Fibroblast of mammary gland (primary cell): ENCODE measurements around the gene FCER2.

Experiments
- DNase-seq: peaks from one replicate; pipeline ENCODE4 v3.0.0-alpha.2; 2010; ENCODE audit warnings: low read depth
- H3K4me3 ChIP-seq: 2 replicates; pipeline ENCODE4 v1.5.1; 2011; ENCODE audit warnings: low read depth, mild to moderate bottlenecking, low read length, moderate library complexity; ENCODE audit not compliant: control insufficient read depth
- TF ChIP-seq, protein P1 (sequence below): conservative IDR thresholded peaks from 2 replicates; pipeline ENCODE4 v1.5.1; 2011; ENCODE audit warnings: low read depth, low read length, inconsistent platforms; ENCODE audit not compliant: control insufficient read depth, insufficient read depth

FCER2 gene

DNA sequence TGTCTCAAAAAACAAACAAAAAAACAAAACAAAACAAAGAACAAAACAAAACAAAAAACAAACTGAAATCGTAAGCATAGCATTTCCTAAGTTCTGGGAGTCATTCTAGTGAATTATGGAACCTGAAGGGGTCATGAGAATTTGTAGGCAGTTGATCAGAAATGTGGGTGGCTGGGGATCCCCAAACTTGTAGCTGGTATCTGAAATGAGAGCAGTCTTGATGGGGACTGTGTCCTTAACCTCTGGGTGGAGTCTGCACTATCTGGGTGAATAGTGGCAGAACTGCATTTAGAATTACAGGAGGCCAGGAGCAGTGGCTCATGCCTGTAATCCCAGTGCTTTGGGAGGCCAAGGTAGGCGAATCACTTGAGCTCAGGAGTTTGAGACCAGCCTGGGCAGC, 23.9 kb upstream of the FCER2 start:
- DNase-seq: no peak
- TF ChIP-seq, protein P1, sequence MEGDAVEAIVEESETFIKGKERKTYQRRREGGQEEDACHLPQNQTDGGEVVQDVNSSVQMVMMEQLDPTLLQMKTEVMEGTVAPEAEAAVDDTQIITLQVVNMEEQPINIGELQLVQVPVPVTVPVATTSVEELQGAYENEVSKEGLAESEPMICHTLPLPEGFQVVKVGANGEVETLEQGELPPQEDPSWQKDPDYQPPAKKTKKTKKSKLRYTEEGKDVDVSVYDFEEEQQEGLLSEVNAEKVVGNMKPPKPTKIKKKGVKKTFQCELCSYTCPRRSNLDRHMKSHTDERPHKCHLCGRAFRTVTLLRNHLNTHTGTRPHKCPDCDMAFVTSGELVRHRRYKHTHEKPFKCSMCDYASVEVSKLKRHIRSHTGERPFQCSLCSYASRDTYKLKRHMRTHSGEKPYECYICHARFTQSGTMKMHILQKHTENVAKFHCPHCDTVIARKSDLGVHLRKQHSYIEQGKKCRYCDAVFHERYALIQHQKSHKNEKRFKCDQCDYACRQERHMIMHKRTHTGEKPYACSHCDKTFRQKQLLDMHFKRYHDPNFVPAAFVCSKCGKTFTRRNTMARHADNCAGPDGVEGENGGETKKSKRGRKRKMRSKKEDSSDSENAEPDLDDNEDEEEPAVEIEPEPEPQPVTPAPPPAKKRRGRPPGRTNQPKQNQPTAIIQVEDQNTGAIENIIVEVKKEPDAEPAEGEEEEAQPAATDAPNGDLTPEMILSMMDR: no peak

DNA sequence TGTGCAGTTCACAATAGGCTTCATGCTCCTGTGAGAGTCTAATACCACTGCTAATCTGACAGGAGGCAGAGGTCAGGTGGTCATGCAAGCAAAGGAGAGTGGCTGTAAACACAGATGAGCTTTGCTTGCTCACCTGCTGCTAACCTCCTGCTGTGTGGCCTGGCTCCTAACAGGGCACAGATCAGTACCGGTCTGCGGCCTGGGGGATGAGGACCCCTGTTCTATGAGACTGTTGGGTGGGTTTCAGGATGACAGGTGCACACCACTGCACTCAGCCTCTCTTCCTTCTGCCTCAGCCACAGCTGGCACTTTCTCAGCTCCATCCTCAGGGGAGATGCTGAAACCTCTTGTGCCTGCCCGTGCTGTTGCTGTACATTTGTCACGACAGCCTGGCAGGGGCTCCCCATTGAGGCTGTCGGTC, 20.3 kb upstream of the FCER2 start:
- TF ChIP-seq, protein P1: no peak
- no peak for DNase-seq
- H3K4me3 ChIP-seq: no peak overlapping the region

More for the DNA sequence above, 23.9 kb upstream of the FCER2 start:
- no peak overlapping the region for H3K4me3 ChIP-seq

DNA sequence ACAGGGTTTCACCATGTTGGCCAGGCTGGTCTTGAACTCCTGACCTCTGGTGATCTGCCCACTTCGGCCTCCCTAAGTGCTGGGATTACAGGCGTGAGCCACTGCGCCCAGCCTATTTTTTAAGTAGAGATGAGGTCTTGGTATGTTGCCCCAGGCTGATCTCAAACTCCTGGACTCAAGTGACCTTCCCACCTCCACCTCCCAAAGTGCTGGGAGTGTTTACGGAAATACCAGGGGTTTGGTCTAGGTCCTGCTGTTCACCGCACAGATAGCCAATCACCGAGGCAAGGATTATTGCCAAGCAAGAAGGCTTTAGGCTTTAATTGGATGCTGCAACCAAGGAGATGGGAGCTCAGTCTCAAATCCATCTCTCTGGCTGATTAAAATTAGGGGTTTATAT, 18.4 kb upstream of the FCER2 start:
- TF ChIP-seq, protein P1: no peak
- H3K4me3 ChIP-seq: no peak overlapping the region
- no peak for DNase-seq

DNA sequence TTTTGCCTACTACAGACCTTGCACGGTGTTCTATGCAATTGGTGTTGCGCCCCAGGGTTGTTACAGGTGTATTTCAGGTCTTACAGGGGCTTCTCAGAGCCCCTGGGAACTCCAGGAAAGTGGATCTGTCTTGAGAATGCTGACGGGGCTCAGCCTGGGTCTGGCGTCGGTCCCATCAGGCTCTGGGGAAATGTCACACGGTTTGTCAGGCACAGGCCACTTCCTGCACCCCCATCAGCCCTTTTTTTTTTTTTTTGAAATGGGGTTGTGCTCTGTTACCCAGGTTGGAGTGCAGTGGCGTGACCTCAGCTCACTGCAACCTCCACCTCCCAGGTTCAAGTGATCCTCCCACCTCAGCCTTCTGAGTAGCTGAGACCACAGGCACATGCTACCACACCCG, 16.7 kb upstream of the FCER2 start:
- H3K4me3 ChIP-seq: no peak overlapping the region
- TF ChIP-seq, protein P1: no peak
- no peak for DNase-seq

DNA sequence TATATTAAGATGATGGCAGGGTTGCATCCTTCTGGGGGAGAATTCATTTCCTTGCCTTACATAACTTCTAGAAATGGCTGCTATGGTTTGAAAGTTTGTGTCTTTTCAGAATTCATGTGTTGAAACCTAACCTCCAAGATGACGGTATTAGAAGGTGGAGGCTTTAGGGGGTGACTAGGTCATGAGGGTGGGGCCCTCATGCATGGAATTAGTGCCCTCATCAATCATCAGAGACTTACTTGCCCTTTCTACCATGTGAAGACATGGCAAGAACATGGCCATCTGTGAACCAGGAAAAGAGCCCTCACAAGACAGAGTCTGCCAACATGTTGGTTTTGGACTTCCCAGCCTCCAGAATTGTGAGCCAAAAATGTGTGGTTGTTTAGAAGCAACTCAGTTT, 14.8 kb upstream of the FCER2 start:
- no peak overlapping the region for H3K4me3 ChIP-seq
- DNase-seq: no peak
- TF ChIP-seq, protein P1: no peak

DNA sequence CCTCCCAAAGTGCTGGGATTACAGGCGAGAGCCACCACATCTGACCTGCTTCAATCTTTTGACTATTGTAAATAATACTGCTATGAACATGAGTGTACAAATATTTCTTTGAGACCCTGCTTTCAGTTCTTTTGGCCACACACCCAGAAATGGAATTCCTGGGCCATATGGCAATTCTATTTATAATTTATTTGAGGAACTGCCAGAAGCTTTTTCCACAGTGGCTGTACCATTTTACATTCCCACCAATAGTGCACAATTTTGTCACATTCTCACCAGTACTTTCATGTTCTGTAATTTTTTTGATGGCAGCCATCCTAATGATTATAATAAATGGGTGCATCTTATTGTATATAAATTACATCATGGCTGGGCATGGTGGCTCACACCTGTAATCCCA, 13.7 kb upstream of the FCER2 start:
- TF ChIP-seq, protein P1: no peak

DNA sequence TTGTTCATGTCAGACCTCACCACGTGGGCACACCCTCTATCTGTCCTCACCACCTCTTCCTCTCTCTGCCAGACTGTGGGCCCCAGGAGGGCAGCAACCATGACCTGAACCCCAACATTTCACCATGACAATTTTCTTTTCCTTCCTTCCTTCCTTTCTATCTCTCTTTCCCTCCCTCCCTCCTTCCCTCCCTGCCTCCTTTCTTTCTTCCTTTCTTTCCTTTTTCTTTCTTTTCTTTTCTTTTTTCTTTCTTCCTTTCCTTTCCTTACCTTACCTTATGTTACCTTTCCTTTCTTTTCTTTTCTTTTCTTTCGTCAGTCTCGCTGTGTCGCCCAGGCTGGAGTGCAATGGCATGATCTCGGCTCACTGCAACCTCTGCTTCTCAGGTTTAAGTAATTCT, 8.7 kb upstream of the FCER2 start:
- TF ChIP-seq, protein P1: no peak
- no peak overlapping the region for H3K4me3 ChIP-seq
- no peak for DNase-seq

More for the DNA sequence above, 13.7 kb upstream of the FCER2 start:
- DNase-seq: no peak
- H3K4me3 ChIP-seq: no peak overlapping the region
